HG02571 (cell line): Measurements from ENCODE around the gene MAP1LC3B2.

Experiments used
- ATAC-seq: cut with Tn5 transposase; IDR thresholded peaks from one replicate; pipeline ENCODE4 v1.9.1; 2021; ENCODE audit warnings: mild to moderate bottlenecking, moderate library complexity; ENCODE audit not compliant: unreplicated experiment

MAP1LC3B2 gene

GRCh38 chr12:116610971-116611541, 51.9 kb downstream of the MAP1LC3B2 start:
- ATAC-seq: no peak

GRCh38 chr12:116612436-116612835, 53.3 kb downstream of the MAP1LC3B2 start:
- ATAC-seq: no peak

- no peak for ATAC-seq
Observed at GRCh38 chr12:116613256-116613655, 54.1 kb downstream of the MAP1LC3B2 start.

GRCh38 chr12:116614194-116614915, 55.2 kb downstream of the MAP1LC3B2 start:
- no peak for ATAC-seq

- ATAC-seq: no peak
Observed at GRCh38 chr12:116615141-116615861, 56.1 kb downstream of the MAP1LC3B2 start.

- no peak for ATAC-seq
Observed at GRCh38 chr12:116616536-116617248, 57.5 kb downstream of the MAP1LC3B2 start.

GRCh38 chr12:116619246-116619645, 60.1 kb downstream of the MAP1LC3B2 start:
- ATAC-seq: no peak

GRCh38 chr12:116620124-116620491, 60.9 kb downstream of the MAP1LC3B2 start:
- ATAC-seq: no peak

GRCh38 chr12:116620492-116621191, 61.5 kb downstream of the MAP1LC3B2 start:
- no peak for ATAC-seq

- no peak for ATAC-seq
Observed at GRCh38 chr12:116621194-116621593, 62.0 kb downstream of the MAP1LC3B2 start.

GRCh38 chr12:116624516-116624915, 65.3 kb downstream of the MAP1LC3B2 start:
- ATAC-seq: no peak

- no peak for ATAC-seq
Observed at GRCh38 chr12:116626153-116626552, 67.0 kb downstream of the MAP1LC3B2 start.
